HG02763 (cell line): ENCODE data around the gene OR4F15.

Source experiments
- ATAC-seq: cut with Tn5 transposase; IDR thresholded peaks from one replicate; pipeline ENCODE4 v1.9.1; 2021; ENCODE audit warnings: mild to moderate bottlenecking, moderate library complexity; ENCODE audit not compliant: unreplicated experiment

OR4F15 gene

GRCh38 chr15:101803209-101803608 lies 8.8 kb upstream of the OR4F15 start, which contains the start of gene OR4F6:
Gene OR4F6 (plus strand): TSS chr15:101803509. CDS start chr15:101805720, 2,211 bp downstream.
- no peak for ATAC-seq

- no peak for ATAC-seq
Observed at GRCh38 chr15:101803676-101804075, 8.3 kb upstream of the OR4F15 start.

GRCh38 chr15:101804375-101804774 lies 7.6 kb upstream of the OR4F15 start:
- ATAC-seq: no peak

GRCh38 chr15:101804941-101805340 lies 7.1 kb upstream of the OR4F15 start:
- ATAC-seq: no peak

- ATAC-seq: no peak
Observed at GRCh38 chr15:101805605-101806345, 6.2 kb upstream of the OR4F15 start.

GRCh38 chr15:101807345-101807945 lies 4.6 kb upstream of the OR4F15 start:
- no peak for ATAC-seq

- no peak for ATAC-seq
Observed at GRCh38 chr15:101808201-101808600, 3.8 kb upstream of the OR4F15 start.

GRCh38 chr15:101810456-101810855 lies 1.5 kb upstream of the OR4F15 start:
- ATAC-seq: no peak

GRCh38 chr15:101810876-101811275 lies 1.1 kb upstream of the OR4F15 start:
- no peak for ATAC-seq

- ATAC-seq: no peak
Observed at GRCh38 chr15:101813803-101814534, 2.0 kb downstream of the OR4F15 start.

- ATAC-seq: no peak
Observed at GRCh38 chr15:101820781-101821180, 8.8 kb downstream of the OR4F15 start.

- no peak for ATAC-seq
Observed at GRCh38 chr15:101827257-101827656, 15.3 kb downstream of the OR4F15 start.

DNA sequence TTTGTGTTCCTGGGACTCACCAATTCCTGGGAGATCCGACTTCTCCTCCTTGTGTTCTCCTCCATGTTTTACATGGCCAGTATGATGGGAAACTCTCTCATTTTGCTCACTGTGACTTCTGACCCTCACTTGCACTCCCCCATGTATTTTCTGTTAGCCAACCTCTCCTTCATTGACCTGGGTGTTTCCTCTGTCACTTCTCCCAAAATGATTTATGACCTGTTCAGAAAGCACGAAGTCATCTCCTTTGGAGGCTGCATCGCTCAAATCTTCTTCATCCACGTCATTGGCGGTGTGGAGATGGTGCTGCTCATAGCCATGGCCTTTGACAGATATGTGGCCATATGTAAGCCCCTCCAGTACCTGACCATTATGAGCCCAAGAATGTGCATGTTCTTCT lies 16.8 kb downstream of the OR4F15 start:
- ATAC-seq: no peak

GRCh38 chr15:101841656-101842055 lies 29.7 kb downstream of the OR4F15 start:
- ATAC-seq: no peak

GRCh38 chr15:101844916-101845315 lies 32.9 kb downstream of the OR4F15 start:
- ATAC-seq: no peak

DNA sequence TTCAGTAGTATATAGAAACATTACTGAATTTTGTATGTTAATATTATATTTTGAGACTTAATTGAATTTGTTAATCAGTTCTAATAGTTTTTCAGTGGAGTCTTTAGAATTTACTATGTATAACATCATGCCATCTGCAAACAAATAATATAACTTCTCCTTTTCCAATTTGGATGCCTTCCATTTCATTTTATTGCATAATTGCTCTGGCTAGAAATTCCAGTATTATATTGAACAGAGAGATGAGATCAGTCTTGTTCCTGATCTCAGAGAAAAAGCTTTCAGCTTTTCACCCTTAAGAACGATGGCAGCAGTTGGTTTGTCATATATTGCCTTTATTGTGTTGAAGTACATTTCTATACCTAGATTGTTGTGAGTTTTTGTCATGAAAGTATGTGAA lies 40.4 kb downstream of the OR4F15 start:
- ATAC-seq: no peak
